ENCODE results near the gene RNF2.

GRCh38 chr1:185096531-185096930, 51.2 kb downstream of the RNF2 start:
- TF ChIP-seq ESRRA (IDR thresholded peaks at IDR 0.05; ENCODE audit: low read length), result no peak
- TF ChIP-seq MXI1 (IDR thresholded peaks at IDR 0.05; ENCODE audit: low read depth, low read length), result no peak
- no peak for TF ChIP-seq SMAD1 (IDR thresholded peaks at IDR 0.05; ENCODE audit: low read depth, partially characterized antibody)
- no peak for TF ChIP-seq MYC (IDR thresholded peaks at IDR 0.05; ENCODE audit: insufficient read depth, insufficient read length, insufficient replicate concordance, low read length, severe bottlenecking)
- no peak for TF ChIP-seq EP300 (IDR thresholded peaks at IDR 0.05; ENCODE audit: borderline replicate concordance in 1 of 2, control insufficient read depth in 1 of 2, low read depth in 2 of 2, low read length in 2 of 2)
- TF ChIP-seq, protein P1, sequence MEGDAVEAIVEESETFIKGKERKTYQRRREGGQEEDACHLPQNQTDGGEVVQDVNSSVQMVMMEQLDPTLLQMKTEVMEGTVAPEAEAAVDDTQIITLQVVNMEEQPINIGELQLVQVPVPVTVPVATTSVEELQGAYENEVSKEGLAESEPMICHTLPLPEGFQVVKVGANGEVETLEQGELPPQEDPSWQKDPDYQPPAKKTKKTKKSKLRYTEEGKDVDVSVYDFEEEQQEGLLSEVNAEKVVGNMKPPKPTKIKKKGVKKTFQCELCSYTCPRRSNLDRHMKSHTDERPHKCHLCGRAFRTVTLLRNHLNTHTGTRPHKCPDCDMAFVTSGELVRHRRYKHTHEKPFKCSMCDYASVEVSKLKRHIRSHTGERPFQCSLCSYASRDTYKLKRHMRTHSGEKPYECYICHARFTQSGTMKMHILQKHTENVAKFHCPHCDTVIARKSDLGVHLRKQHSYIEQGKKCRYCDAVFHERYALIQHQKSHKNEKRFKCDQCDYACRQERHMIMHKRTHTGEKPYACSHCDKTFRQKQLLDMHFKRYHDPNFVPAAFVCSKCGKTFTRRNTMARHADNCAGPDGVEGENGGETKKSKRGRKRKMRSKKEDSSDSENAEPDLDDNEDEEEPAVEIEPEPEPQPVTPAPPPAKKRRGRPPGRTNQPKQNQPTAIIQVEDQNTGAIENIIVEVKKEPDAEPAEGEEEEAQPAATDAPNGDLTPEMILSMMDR (IDR thresholded peaks at IDR 0.05 in 2 of 3, conservative IDR thresholded peaks at IDR 0.05 in 1 of 3; ENCODE audit: control insufficient read depth in 2 of 3, extremely low read depth in 1 of 3, insufficient read depth in 1 of 3, low read depth in 3 of 3, low read length in 3 of 3), result no peak
- no peak for TF ChIP-seq POLR2AphosphoS5 (IDR thresholded peaks at IDR 0.05; ENCODE audit: low read length)
- TF ChIP-seq ZNF274 (IDR thresholded peaks at IDR 0.05; ENCODE audit: insufficient read depth, insufficient read length), result no peak
- TF ChIP-seq HDAC2 (IDR thresholded peaks at IDR 0.05), result no peak
- TF ChIP-seq GABPA (IDR thresholded peaks at IDR 0.05; ENCODE audit: low read depth), result no peak
- TF ChIP-seq ZNF24 (IDR thresholded peaks at IDR 0.05), result no peak
- TF ChIP-seq, protein P2, sequence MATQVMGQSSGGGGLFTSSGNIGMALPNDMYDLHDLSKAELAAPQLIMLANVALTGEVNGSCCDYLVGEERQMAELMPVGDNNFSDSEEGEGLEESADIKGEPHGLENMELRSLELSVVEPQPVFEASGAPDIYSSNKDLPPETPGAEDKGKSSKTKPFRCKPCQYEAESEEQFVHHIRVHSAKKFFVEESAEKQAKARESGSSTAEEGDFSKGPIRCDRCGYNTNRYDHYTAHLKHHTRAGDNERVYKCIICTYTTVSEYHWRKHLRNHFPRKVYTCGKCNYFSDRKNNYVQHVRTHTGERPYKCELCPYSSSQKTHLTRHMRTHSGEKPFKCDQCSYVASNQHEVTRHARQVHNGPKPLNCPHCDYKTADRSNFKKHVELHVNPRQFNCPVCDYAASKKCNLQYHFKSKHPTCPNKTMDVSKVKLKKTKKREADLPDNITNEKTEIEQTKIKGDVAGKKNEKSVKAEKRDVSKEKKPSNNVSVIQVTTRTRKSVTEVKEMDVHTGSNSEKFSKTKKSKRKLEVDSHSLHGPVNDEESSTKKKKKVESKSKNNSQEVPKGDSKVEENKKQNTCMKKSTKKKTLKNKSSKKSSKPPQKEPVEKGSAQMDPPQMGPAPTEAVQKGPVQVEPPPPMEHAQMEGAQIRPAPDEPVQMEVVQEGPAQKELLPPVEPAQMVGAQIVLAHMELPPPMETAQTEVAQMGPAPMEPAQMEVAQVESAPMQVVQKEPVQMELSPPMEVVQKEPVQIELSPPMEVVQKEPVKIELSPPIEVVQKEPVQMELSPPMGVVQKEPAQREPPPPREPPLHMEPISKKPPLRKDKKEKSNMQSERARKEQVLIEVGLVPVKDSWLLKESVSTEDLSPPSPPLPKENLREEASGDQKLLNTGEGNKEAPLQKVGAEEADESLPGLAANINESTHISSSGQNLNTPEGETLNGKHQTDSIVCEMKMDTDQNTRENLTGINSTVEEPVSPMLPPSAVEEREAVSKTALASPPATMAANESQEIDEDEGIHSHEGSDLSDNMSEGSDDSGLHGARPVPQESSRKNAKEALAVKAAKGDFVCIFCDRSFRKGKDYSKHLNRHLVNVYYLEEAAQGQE (IDR thresholded peaks at IDR 0.05; ENCODE audit: low read depth, low read length), result no peak
- TF ChIP-seq TAF1 (IDR thresholded peaks at IDR 0.05; ENCODE audit: borderline replicate concordance, low read depth, low read length), result no peak

All from GM12878 (cell line).